Naive thymus-derived CD4-positive, alpha-beta T cell (primary cell): Measurements from ENCODE around the gene PDHX. TPM values are rescaled to one million over a fixed set of nuclear protein-coding genes. Genes with fewer than 3 reads are reported as not detected.

Experiments used
- ATAC-seq: fragments of 150-1000 bp; cut with Tn5 transposase; 2 replicates; pipeline ENCODE4 v1.10.0; 2021; ENCODE audit warnings: mild to moderate bottlenecking, moderate library complexity
- CTCF ChIA-PET: fragments of 350-600 bp; sonication (Branson Sonifier 250); formaldehyde crosslinking; loops from one replicate; lab custom pipeline; 2021; ENCODE audit warnings: antibody characterized with exemption; lab: Charles Lee
- POLR2A ChIA-PET: fragments of 350-600 bp; sonication (Branson Sonifier 250); formaldehyde crosslinking; loops from one replicate; lab custom pipeline; 2021; ENCODE audit warnings: antibody characterized with exemption, inconsistent platforms; lab: Charles Lee
- DNase-seq, 9 donors: peaks; one replicate each; pipeline versions ENCODE4 v3.0.0 to v3.0.0-alpha.2; 2020 to 2022; ENCODE audit warnings: mixed read lengths in 1 of 9
- H3K27ac ChIP-seq: one replicate; pipeline ENCODE4 v1.7.0; 2013; ENCODE audit warnings: mild to moderate bottlenecking, low read depth, low read length, moderate library complexity
- H3K27me3 ChIP-seq, 2 donors: one replicate each; pipeline ENCODE4 v1.7.0; 2013; ENCODE audit warnings: low read length in 2 of 2, mild to moderate bottlenecking in 2 of 2, moderate library complexity in 2 of 2; ENCODE audit not compliant: control insufficient read depth in 2 of 2, insufficient read depth in 2 of 2
- H3K36me3 ChIP-seq, 3 experiments: 1 replicate in 2 of 3; 2 replicates in 1 of 3; pipeline ENCODE4 v1.7.0; 2013; ENCODE audit warnings: low read length in 3 of 3, mild to moderate bottlenecking in 3 of 3, moderate library complexity in 1 of 3; ENCODE audit not compliant: insufficient read depth in 3 of 3, control insufficient read depth in 2 of 3
- H3K4me1 ChIP-seq, 2 donors: one replicate each; pipeline ENCODE4 v1.7.0; 2013; ENCODE audit warnings: low read length in 2 of 2, mild to moderate bottlenecking in 2 of 2, moderate library complexity in 1 of 2; ENCODE audit not compliant: control insufficient read depth in 2 of 2, insufficient read depth in 2 of 2
- H3K4me3 ChIP-seq: 2 replicates; pipeline ENCODE4 v1.7.0; 2013; ENCODE audit warnings: mild to moderate bottlenecking, low read length
- H3K9me3 ChIP-seq, 3 experiments: 1 replicate in 2 of 3; 2 replicates in 1 of 3; pipeline ENCODE4 v1.7.0; 2013; ENCODE audit warnings: low read length in 3 of 3; ENCODE audit not compliant: control insufficient read depth in 2 of 3
- H3K27ac Mint-ChIP-seq, 9 donors: one replicate each; pipeline ENCODE4 v1.8.0; 2020 to 2022; ENCODE audit warnings: mixed read lengths in 9 of 9, mild to moderate bottlenecking in 8 of 9, moderate library complexity in 5 of 9, inconsistent platforms in 2 of 9
- H3K27me3 Mint-ChIP-seq, 5 donors: one replicate each; pipeline ENCODE4 v1.8.0; 2021 to 2022; ENCODE audit warnings: mixed read lengths in 5 of 5, mild to moderate bottlenecking in 1 of 5
- H3K36me3 Mint-ChIP-seq, 5 donors: one replicate each; pipeline ENCODE4 v1.8.0; 2020 to 2022; ENCODE audit warnings: mixed read lengths in 5 of 5, mild to moderate bottlenecking in 3 of 5, inconsistent platforms in 1 of 5
- H3K4me1 Mint-ChIP-seq, 7 donors: one replicate each; pipeline ENCODE4 v1.8.0; 2020 to 2022; ENCODE audit warnings: mixed read lengths in 7 of 7, mild to moderate bottlenecking in 3 of 7, inconsistent platforms in 1 of 7
- H3K4me3 Mint-ChIP-seq, 10 donors: one replicate each; pipeline ENCODE4 v1.8.0; 2020 to 2022; ENCODE audit warnings: mild to moderate bottlenecking in 10 of 10, mixed read lengths in 10 of 10, moderate library complexity in 6 of 10, inconsistent platforms in 2 of 10
- H3K9me3 Mint-ChIP-seq, 11 donors: one replicate each; pipeline ENCODE4 v1.8.0; 2020 to 2022; ENCODE audit warnings: mixed read lengths in 11 of 11, mild to moderate bottlenecking in 4 of 11, inconsistent platforms in 1 of 11, moderate library complexity in 1 of 11
- intact Hi-C, 2 donors: fragments of 100-400 bp; cut with micrococcal nuclease; formaldehyde crosslinking; loops; one replicate each; pipeline ENCODE4 v1.15.1; 2023
- polyA plus RNA-seq, 2 donors: library from polyadenylated mRNA; unstranded; fragments of 300-500 nt; fragmentation: Illumina TruSeq; gene quantifications; one replicate each; pipeline ENCODE4 v1.2.3, GENCODE V29; 2021
- total RNA-seq, 6 experiments: library from RNA in 5 of 6; stranded (reverse) in 5 of 6; gene quantifications; 1 replicate in 5 of 6; 2 replicates in 1 of 6; pipeline ENCODE4 v1.2.3 and lab custom pipeline; 2021 to 2026

PDHX gene
- total and polyA plus RNA-seq, 7 experiments from 2014 or later: 17.8 to 54.1 (median 26.2) TPM

- ChIA-PET POLR2A (no interaction called here), CTCF (interaction anchor here (1.2 to 1.4 kb wide), 2 partner anchors 35 to 270 kb away, joined by 3 read pairs; no protein-coding TSS in a partner anchor)
- peaks cover 0 to 33% (median 0%) of the 10 kb centered on the region in 5 donors for H3K27me3 Mint-ChIP-seq
- no peaks in the 10 kb centered on the region for H3K9me3 ChIP-seq
- peaks cover 14 to 15% of the 10 kb centered on the region in 2 donors for H3K4me1 ChIP-seq
- no peak overlapping the region for H3K4me3 ChIP-seq
- no peak for DNase-seq
- H3K27ac ChIP-seq: no peak overlapping the region
- peaks cover 30 to 68% (median 56%) of the 10 kb centered on the region in 7 donors for H3K4me1 Mint-ChIP-seq
- no peaks in the 10 kb centered on the region for H3K36me3 ChIP-seq
- peaks cover 0 to 21% (median 0%) of the 10 kb centered on the region in 11 donors for H3K9me3 Mint-ChIP-seq
- intact Hi-C loops: no loop called here
- peak overlapping the region in 2 of 9 donors; percentile 61 to 62 for H3K27ac Mint-ChIP-seq
- no peaks in the 10 kb centered on the region for H3K27me3 ChIP-seq
- H3K36me3 Mint-ChIP-seq: peaks cover 0 to 31% (median 4%) of the 10 kb centered on the region in 5 donors
- H3K4me3 Mint-ChIP-seq: no peak overlapping the region
- no peak for ATAC-seq
These were observed 120.2 kb downstream of the PDHX start for GRCh38 chr11:35036639-35037038.

- DNase-seq: no peak
- CTCF ChIA-PET: no interaction called here
- Mint-ChIP-seq H3K27ac (peak overlapping the region in 6 of 9 donors; percentile 34 to 96 (median 88)), H3K9me3 (peaks cover 0 to 17% (median 0%) of the 10 kb centered on the region in 11 donors), H3K36me3 (peaks cover 0 to 23% (median 4%) of the 10 kb centered on the region in 5 donors), H3K27me3 (peaks cover 0 to 39% (median 0%) of the 10 kb centered on the region in 5 donors), H3K4me1 (peaks cover 26 to 71% (median 65%) of the 10 kb centered on the region in 7 donors), H3K4me3 (no peak overlapping the region)
- intact Hi-C loops: no loop called here
- Histone ChIP-seq H3K4me1 (peaks cover 14 to 25% of the 10 kb centered on the region in 2 donors), H3K4me3 (no peak overlapping the region), H3K27ac (no peak overlapping the region), H3K9me3 (no peaks in the 10 kb centered on the region), H3K36me3 (no peaks in the 10 kb centered on the region), H3K27me3 (no peaks in the 10 kb centered on the region)
- POLR2A ChIA-PET: no interaction called here
- no peak for ATAC-seq
These were observed 122.0 kb downstream of the PDHX start for GRCh38 chr11:35038211-35038928.

GRCh38 chr11:35039076-35039475 lies 122.7 kb downstream of the PDHX start:
- Histone ChIP-seq H3K36me3 (no peaks in the 10 kb centered on the region), H3K27me3 (no peaks in the 10 kb centered on the region), H3K27ac (no peak overlapping the region), H3K4me1 (peaks cover 17 to 32% of the 10 kb centered on the region in 2 donors), H3K9me3 (no peaks in the 10 kb centered on the region), H3K4me3 (no peak overlapping the region)
- ATAC-seq: no peak
- POLR2A ChIA-PET: interaction anchor here (0.6 to 1.0 kb wide), 5 partner anchors 8 to 215 kb away, joined by 3 to 5 read pairs (median 3); no protein-coding TSS in a partner anchor
- Mint-ChIP-seq H3K9me3 (peaks cover 0 to 13% (median 0%) of the 10 kb centered on the region in 11 donors), H3K4me3 (peak overlapping the region in 2 of 10 donors; percentile 24 to 42), H3K27ac (peak overlapping the region in 7 of 9 donors; percentile 34 to 99 (median 90)), H3K27me3 (peaks cover 0 to 36% (median 0%) of the 10 kb centered on the region in 5 donors), H3K4me1 (peaks cover 23 to 71% (median 63%) of the 10 kb centered on the region in 7 donors), H3K36me3 (peaks cover 0 to 17% (median 4%) of the 10 kb centered on the region in 5 donors)
- DNase-seq: no peak
- CTCF ChIA-PET: no interaction called here
- intact Hi-C loops: no loop called here

GRCh38 chr11:35040221-35040942 lies 124.0 kb downstream of the PDHX start:
- Mint-ChIP-seq H3K27ac (peak overlapping the region; percentile 90 to 99 (median 97)), H3K9me3 (peaks cover 0 to 10% (median 0%) of the 10 kb centered on the region in 11 donors), H3K4me1 (peaks cover 28 to 77% (median 68%) of the 10 kb centered on the region in 7 donors), H3K36me3 (peaks cover 0 to 14% (median 3%) of the 10 kb centered on the region in 5 donors), H3K27me3 (peaks cover 0 to 29% (median 0%) of the 10 kb centered on the region in 5 donors), H3K4me3 (peak overlapping the region; percentile 74 to 94 (median 89))
- intact Hi-C loops: loop anchor here (1.0 to 5.0 kb wide), 13 partner anchors 10 to 303 kb away; partner anchors contain the start of gene CD44 (in 1 of the 2)
- ChIA-PET CTCF (interaction anchor here (1.0 kb wide), 2 partner anchors 126 to 130 kb away, joined by 3 read pairs; no protein-coding TSS in a partner anchor), POLR2A (interaction anchor here (0.7 to 6.6 kb wide), 21 partner anchors 9 to 132 kb away, joined by 3 to 75 read pairs (median 4); partner anchors contain the start of gene CD44)
- H3K27ac ChIP-seq: peak overlapping the region; percentile 86
- peaks cover 29 to 45% of the 10 kb centered on the region in 2 donors for H3K4me1 ChIP-seq
- ATAC-seq (peak; percentile 88), DNase-seq (peak in 8 of 9 donors; percentile 53 to 89 (median 74))
- H3K36me3 ChIP-seq: no peaks in the 10 kb centered on the region
- H3K9me3 ChIP-seq: no peaks in the 10 kb centered on the region
- peak overlapping the region; percentile 60 for H3K4me3 ChIP-seq
- H3K27me3 ChIP-seq: no peaks in the 10 kb centered on the region

- Mint-ChIP-seq H3K27ac (peak overlapping the region; percentile 90 to 99 (median 97)), H3K4me3 (peak overlapping the region in 9 of 10 donors; percentile 74 to 94 (median 89)), H3K9me3 (peaks cover 0 to 6% (median 0%) of the 10 kb centered on the region in 11 donors), H3K27me3 (peaks cover 0 to 29% (median 0%) of the 10 kb centered on the region in 5 donors), H3K36me3 (peaks cover 0 to 14% (median 0%) of the 10 kb centered on the region in 5 donors), H3K4me1 (peaks cover 32 to 81% (median 73%) of the 10 kb centered on the region in 7 donors)
- CTCF ChIA-PET: interaction anchor here (1.0 kb wide), 2 partner anchors 125 to 129 kb away, joined by 3 read pairs; no protein-coding TSS in a partner anchor
- POLR2A ChIA-PET: interaction anchor here (0.7 to 6.6 kb wide), 22 partner anchors 10 to 131 kb away, joined by 3 to 75 read pairs (median 4); partner anchors contain the start of gene CD44
- no peak for ATAC-seq
- Histone ChIP-seq H3K27ac (peak overlapping the region; percentile 86), H3K27me3 (no peaks in the 10 kb centered on the region), H3K4me3 (peak overlapping the region; percentile 60), H3K4me1 (peaks cover 36 to 53% of the 10 kb centered on the region in 2 donors), H3K9me3 (no peaks in the 10 kb centered on the region), H3K36me3 (no peaks in the 10 kb centered on the region)
- intact Hi-C loops: loop anchor here in 1 of 2 donors (5.0 kb wide), 1 partner anchor 196 kb away; no protein-coding TSS in a partner anchor
- no peak for DNase-seq
These were observed 124.7 kb downstream of the PDHX start for GRCh38 chr11:35041070-35041554.
